ENCODE results near the gene TMEM245.

DNA sequence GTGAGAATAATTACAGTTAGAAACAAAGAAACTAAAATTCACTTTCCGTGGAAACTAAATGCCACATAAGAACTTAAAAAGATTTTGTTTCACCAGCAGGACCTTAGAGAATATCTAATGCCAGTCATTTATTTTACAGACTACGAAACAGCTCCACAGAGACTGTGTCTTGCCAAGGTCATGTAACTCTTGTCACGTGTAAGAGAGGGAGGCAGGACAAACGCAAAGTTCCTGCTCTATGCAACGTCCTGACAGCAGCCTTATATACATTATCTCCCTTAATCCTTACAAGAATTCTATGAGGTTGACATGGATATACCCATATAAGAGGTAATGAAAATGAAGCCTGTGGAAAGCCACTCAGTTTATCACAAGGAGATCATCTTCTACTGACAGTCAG, 145.9 kb downstream of the TMEM245 start:
- TF ChIP-seq, protein P1, sequence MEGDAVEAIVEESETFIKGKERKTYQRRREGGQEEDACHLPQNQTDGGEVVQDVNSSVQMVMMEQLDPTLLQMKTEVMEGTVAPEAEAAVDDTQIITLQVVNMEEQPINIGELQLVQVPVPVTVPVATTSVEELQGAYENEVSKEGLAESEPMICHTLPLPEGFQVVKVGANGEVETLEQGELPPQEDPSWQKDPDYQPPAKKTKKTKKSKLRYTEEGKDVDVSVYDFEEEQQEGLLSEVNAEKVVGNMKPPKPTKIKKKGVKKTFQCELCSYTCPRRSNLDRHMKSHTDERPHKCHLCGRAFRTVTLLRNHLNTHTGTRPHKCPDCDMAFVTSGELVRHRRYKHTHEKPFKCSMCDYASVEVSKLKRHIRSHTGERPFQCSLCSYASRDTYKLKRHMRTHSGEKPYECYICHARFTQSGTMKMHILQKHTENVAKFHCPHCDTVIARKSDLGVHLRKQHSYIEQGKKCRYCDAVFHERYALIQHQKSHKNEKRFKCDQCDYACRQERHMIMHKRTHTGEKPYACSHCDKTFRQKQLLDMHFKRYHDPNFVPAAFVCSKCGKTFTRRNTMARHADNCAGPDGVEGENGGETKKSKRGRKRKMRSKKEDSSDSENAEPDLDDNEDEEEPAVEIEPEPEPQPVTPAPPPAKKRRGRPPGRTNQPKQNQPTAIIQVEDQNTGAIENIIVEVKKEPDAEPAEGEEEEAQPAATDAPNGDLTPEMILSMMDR (IDR thresholded peaks at IDR 0.05; ENCODE audit: insufficient read depth, low read depth, low read length): no peak
- TF ChIP-seq EZH2 (IDR thresholded peaks at IDR 0.05; ENCODE audit: insufficient read depth, low read length): no peak
